IPS-18c (cell line): ENCODE results near the gene ALDH18A1.
"Not testable (repeated sequence)": the region's sequence is repeated elsewhere in the genome, so short reads cannot be mapped to it uniquely, and the experiment has no call there.

Experiments used
- H3K4me3 ChIP-seq: 2 replicates; pipeline ENCODE4 v1.7.0; 2013; ENCODE audit warnings: low read depth, mild to moderate bottlenecking, low read length, moderate library complexity; ENCODE audit not compliant: insufficient read depth
- H3K9me3 ChIP-seq: one replicate; pipeline ENCODE4 v1.6.1; 2013; ENCODE audit warnings: mild to moderate bottlenecking, low read length, moderate library complexity; ENCODE audit not compliant: control insufficient read depth, insufficient read depth

ALDH18A1 gene

GRCh38 chr10:95655571-95656290, 780 bp downstream of the ALDH18A1 start:
- Histone ChIP-seq H3K9me3 (no peaks in the 10 kb centered on the region), H3K4me3 (peak overlapping the region; percentile 91)

- Histone ChIP-seq H3K9me3 (no peaks in the 10 kb centered on the region), H3K4me3 (no peak overlapping the region)
These were observed 2.6 kb downstream of the ALDH18A1 start for GRCh38 chr10:95653895-95654294.

GRCh38 chr10:95651346-95652060, 5.0 kb downstream of the ALDH18A1 start:
- H3K9me3 ChIP-seq = no peaks in the 10 kb centered on the region
- H3K4me3 ChIP-seq = no peak overlapping the region

GRCh38 chr10:95650232-95650631, 6.3 kb downstream of the ALDH18A1 start:
- H3K4me3 ChIP-seq = no peak overlapping the region
- H3K9me3 ChIP-seq = no peaks in the 10 kb centered on the region

GRCh38 chr10:95648138-95648537, 8.4 kb downstream of the ALDH18A1 start:
- Histone ChIP-seq H3K9me3 (no peaks in the 10 kb centered on the region), H3K4me3 (no peak overlapping the region)

- Histone ChIP-seq H3K4me3 (no peak overlapping the region), H3K9me3 (no peaks in the 10 kb centered on the region)
These were observed 10.4 kb downstream of the ALDH18A1 start for GRCh38 chr10:95646160-95646559.

GRCh38 chr10:95644901-95645300, 11.6 kb downstream of the ALDH18A1 start:
- H3K4me3 ChIP-seq = no peak overlapping the region

GRCh38 chr10:95640891-95641315, 15.6 kb downstream of the ALDH18A1 start:
- Histone ChIP-seq H3K4me3 (no peak overlapping the region), H3K9me3 (no peaks in the 10 kb centered on the region)

More at GRCh38 chr10:95644901-95645300, 11.6 kb downstream of the ALDH18A1 start:
- H3K9me3 ChIP-seq = no peaks in the 10 kb centered on the region

- no peak overlapping the region for H3K4me3 ChIP-seq
- H3K9me3 ChIP-seq = no peaks in the 10 kb centered on the region
These were observed 18.6 kb downstream of the ALDH18A1 start for GRCh38 chr10:95637911-95638310.

GRCh38 chr10:95637140-95637539, 19.4 kb downstream of the ALDH18A1 start:
- no peak overlapping the region for H3K4me3 ChIP-seq
- H3K9me3 ChIP-seq = no peaks in the 10 kb centered on the region

- no peak overlapping the region for H3K4me3 ChIP-seq
- no peaks in the 10 kb centered on the region for H3K9me3 ChIP-seq
These were observed 21.2 kb downstream of the ALDH18A1 start for GRCh38 chr10:95635319-95635733.

- Histone ChIP-seq H3K4me3 (no peak overlapping the region), H3K9me3 (no peaks in the 10 kb centered on the region)
These were observed 27.7 kb downstream of the ALDH18A1 start for GRCh38 chr10:95628786-95629185.

- no peak overlapping the region for H3K4me3 ChIP-seq
- no peaks in the 10 kb centered on the region for H3K9me3 ChIP-seq
These were observed 30.0 kb downstream of the ALDH18A1 start for GRCh38 chr10:95626500-95626899.

- H3K9me3 ChIP-seq, H3K4me3 ChIP-seq: not testable (repeated sequence)
These were observed 36.1 kb downstream of the ALDH18A1 start for GRCh38 chr10:95620415-95620814.

- H3K9me3 ChIP-seq = peaks cover 2% of the 10 kb centered on the region
- no peak overlapping the region for H3K4me3 ChIP-seq
These were observed 38.4 kb downstream of the ALDH18A1 start for GRCh38 chr10:95618101-95618500.

GRCh38 chr10:95616446-95616845, 40.1 kb downstream of the ALDH18A1 start:
- peaks cover 2% of the 10 kb centered on the region for H3K9me3 ChIP-seq

GRCh38 chr10:95613330-95613729, 43.2 kb downstream of the ALDH18A1 start:
- no peak overlapping the region for H3K4me3 ChIP-seq
- no peaks in the 10 kb centered on the region for H3K9me3 ChIP-seq

More at GRCh38 chr10:95616446-95616845, 40.1 kb downstream of the ALDH18A1 start:
- no peak overlapping the region for H3K4me3 ChIP-seq

GRCh38 chr10:95610727-95611126, 45.8 kb downstream of the ALDH18A1 start:
- H3K9me3 ChIP-seq = no peaks in the 10 kb centered on the region
- no peak overlapping the region for H3K4me3 ChIP-seq
